NCI-H2107 treated with DMSO at 0.1 percent for 48 hours (cell line): ENCODE data around the gene ELP5.

Source experiments
- DNase-seq: peaks from one replicate; lab custom pipeline; 2025; ENCODE audit not compliant: unreplicated experiment; lab: John Stamatoyannopoulos, UW

ELP5 gene

DNA sequence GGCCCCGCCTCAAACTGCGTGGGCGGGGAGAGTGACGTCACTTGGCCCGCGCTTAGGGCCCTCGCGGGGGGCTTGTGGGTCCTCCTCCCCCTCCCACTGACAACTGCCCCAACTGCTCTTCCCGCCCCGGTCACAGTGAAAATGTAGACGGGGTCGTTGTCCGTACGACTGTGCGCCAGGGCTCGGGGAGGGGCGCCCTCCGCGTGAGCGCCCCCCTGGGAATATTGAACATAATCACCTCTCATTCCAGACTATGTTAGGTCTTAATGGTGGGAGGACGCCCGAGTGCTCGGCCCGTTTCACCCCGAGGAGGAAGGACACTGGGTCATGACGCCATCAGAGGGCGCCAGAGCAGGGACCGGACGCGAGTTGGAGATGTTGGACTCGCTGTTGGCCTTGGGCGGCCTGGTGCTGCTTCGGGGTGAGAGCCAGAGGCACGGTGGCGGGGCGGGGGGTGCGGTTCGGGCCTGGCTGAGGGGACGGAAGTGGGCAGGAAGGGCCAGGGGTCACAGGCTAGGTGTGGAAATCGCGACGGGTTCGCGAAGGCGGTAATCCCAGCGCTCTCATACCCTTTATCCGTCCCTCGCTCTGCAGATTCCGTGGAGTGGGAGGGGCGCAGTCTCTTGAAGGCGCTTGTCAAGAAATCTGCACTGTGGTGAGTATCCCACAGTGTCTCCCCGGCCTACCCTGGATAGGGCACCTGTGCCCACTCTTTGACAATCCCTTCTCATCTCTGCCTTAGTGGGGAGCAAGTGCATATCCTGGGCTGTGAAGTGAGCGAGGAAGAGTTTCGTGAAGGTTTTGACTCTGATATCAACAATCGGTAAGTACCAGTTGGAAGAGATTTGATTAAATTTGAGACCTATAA is at the start of gene ELP5:
TSS of gene ELP5 (plus strand) at position 40 of the 868 bp plus-strand sequence. CDS start at position 376, 336 bp downstream.
- peak; percentile 58 for DNase-seq

GRCh38 chr17:7203391-7203790 is 48.6 kb upstream of the ELP5 start:
- DNase-seq: no peak

- DNase-seq: no peak
Measured at GRCh38 chr17:7204336-7204735, 47.7 kb upstream of the ELP5 start.

GRCh38 chr17:7204828-7205461 is 47.1 kb upstream of the ELP5 start:
- peak; percentile 33 for DNase-seq

- DNase-seq: no peak
Measured at GRCh38 chr17:7205561-7205960, 46.5 kb upstream of the ELP5 start.

DNA sequence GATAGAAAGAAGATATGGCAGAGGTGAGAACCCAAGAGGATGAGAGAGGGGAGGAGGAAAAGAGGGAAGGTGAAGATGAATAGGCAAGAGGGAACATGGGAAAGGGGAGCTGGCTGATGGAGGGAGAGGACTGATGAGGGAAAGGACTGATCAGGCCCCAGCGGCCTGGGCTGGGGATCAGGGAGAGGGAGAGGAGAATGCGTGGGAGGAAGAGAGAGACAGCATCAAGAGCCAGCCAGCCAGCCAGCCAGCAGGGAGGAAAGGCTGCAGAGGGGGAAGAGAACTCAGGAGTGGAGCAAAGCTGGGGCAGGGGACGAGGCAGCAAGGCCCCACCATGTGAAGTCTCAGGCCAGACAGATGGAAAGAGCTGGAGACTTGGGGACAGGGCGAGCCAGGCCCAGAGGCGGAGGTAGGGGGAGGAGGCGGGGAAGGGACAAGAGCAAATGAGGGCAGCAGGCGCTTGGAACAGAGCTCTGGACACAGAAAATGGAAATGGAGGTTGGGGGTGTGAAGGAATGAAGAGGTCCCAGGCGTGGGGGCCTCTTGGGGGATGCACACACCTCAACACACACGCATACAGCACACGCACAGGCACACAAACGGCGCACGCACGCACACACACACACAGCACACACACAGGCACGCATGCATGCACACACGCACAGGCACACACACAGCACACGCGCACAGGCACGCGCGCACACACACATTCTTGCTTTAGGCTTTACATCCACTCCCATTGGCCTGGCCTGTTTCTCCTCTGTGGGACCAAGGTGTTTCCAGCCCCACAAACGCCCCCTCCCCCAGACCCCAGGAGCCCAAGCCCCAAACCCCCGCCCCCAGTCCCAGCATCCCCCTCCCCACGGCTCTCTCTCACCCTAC is 44.7 kb upstream of the ELP5 start:
- DNase-seq: no peak

DNA sequence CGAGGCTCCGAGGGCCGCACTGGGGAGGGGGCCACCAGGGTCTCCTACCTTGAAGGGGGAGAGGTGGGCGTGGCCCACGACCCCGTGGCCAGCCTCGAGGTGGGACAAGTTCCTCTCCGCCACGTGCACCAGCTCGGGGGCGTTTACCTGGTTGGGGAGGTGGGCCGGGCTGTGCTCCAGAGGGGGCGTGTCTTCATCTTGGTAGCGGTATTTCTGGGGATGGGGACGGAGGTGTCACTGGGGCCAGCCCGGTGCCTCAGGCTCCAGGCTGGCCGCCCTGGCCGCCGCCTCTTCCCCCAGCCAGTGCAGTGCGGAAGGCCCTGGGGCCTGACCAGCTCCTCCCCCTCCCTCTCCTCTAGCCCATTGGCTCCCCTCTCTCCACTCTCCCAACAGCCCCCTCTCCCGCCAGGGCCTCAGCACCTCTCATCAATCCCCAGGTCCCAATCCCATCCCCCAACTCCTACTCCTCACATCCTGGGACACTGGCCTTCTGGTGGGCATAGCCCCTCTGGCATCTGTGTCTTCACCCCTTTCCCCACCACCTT is 43.9 kb upstream of the ELP5 start:
- no peak for DNase-seq

DNA sequence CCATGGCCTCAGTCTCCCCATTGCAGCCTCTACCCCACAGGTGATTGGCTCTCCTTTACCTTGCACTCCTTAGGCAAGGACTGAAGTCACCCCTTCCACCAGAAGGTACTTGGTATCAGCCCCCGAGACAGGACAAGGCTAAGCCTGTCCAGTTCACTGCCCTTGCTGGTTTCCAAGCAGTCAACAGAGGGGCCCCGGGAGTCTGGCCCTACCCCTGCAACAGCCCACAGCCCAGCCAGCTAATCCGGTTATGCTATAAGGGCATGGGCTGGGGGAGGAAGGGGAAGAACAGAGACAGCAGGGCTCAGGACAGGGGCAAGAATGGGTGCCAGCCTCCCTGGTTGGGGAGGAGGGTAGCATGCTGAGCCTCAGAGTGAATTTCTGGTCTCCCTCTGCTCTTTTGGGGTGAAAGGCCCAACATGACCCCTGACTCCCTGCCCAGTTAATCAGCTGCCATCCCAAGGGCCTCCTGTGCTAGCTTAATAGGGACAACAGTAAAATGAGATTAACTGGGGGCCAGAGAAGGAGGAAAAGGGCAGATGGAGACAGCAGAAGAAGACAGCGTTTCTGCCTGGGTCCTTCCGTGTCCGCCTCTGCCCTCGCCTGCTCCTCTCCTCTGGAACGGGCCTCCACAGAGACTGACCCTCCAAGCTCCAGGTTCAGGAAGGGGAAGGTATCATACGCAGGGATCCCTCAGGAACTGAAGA is 43.1 kb upstream of the ELP5 start:
- DNase-seq: no peak

DNA sequence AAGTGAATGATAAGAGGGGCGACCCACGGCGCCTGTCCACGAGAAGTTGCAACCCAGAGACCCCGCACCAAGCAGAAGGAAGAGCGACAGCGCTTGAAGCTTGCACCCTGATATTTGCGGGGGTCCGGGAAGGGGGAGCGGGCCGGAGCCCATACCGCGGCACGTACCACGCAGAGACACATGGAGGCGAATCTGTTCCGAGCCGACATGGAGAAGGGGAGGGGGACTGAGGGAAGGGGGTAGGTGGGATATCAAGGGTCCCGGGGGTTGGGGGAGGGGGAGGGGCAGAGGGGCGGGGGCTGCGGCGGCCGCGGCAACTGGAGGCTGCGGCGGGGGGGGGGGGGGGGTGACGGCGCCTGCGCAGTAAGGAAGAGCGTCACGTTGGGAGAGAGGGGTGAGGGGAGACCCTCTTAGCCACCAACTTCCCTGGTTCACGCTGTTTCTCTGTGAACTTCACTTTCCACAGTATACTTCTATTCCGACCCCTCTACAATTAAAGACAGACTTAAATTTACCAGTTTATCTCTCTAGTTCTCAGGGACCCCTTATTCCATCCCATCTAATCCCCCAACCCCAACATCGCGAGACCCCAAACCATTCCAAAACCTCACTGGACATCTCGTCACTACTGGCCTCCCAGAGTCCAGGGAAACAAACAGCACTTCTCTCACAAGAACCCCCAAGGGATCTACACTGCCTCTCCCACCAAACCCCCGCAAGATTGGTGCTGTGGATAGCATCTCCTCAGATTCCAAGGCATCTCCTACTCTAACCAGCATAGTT is 40.3 kb upstream of the ELP5 start:
- DNase-seq: no peak

DNA sequence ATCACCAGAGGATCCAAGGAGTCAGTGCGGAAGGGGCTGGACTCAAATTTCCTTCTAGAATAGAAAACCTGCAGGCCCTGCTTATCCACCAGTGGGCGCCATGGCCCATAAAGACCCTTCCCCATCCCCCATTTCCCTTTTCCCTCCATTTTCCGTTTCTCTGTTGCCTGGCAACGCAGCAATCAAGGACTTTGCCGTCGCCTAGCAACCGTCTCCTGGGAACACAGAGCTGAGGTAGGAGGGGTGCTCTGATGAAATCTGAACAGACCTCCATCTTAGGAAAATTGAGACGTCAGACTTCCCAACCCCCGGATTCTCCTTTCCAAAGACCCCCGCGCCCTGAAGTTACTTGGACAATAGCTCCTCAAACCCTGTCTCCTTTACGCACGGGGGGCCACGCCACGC is 38.1 kb upstream of the ELP5 start:
- DNase-seq: peak; percentile 47

GRCh38 chr17:7214300-7215135 is 37.5 kb upstream of the ELP5 start:
- DNase-seq: peak; percentile 70

DNA sequence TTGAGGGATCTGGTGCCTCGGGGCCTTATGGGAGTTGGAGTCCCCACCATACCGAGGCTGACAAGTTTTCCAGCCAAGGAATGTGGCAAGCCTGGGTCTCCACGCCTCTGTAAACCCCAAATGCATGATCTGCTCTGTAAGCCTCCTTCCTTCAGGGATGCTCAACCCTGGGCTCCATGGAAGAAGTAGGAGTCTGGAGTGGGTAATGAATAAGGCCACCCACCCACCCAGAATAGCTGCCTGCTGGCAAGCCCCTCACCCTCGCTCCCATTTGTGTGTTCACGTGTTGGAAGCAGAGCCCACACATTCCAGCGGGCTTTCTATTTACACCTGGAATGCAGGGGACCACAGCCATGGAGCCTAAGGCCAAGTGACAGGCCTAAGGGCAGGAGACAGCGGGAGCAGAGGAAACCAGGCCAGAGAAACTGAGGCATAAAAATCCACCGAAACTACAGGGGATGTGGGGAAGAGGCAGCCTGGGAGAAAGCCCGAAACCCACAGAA is 36.8 kb upstream of the ELP5 start:
- no peak for DNase-seq

- no peak for DNase-seq
Measured at GRCh38 chr17:7215652-7216180, 36.3 kb upstream of the ELP5 start.

GRCh38 chr17:7216242-7217112 is 35.5 kb upstream of the ELP5 start:
- no peak for DNase-seq

GRCh38 chr17:7217113-7217987 is 34.7 kb upstream of the ELP5 start:
- DNase-seq: no peak

- DNase-seq: no peak
Measured at GRCh38 chr17:7218166-7218565, 33.8 kb upstream of the ELP5 start.

- no peak for DNase-seq
Measured at GRCh38 chr17:7218758-7219157, 33.3 kb upstream of the ELP5 start.
